AG04450 (cell line): ENCODE measurements around the gene STIL. TPM values are rescaled to one million over a fixed set of nuclear protein-coding genes. Genes with fewer than 3 reads are reported as not detected.
A peak's percentile ranks its signal among the peaks of the same experiment; 100 is the strongest.
"Not testable (repeated sequence)": the region's sequence is repeated elsewhere in the genome, so short reads cannot be mapped to it uniquely, and the experiment has no call there.

Experiments
- CTCF ChIA-PET: fragments of 300-600, 350-600 bp; formaldehyde crosslinking; extraction: SDS; loops from one replicate; lab custom pipeline; 2022; ENCODE audit warnings: antibody characterized with exemption, inconsistent platforms; lab: Charles Lee
- POLR2A ChIA-PET: fragments of 350-600 bp; formaldehyde crosslinking; extraction: SDS; loops from one replicate; lab custom pipeline; 2021; ENCODE audit warnings: antibody characterized with exemption, inconsistent platforms; lab: Yijun Ruan, JAX
- DNase-seq: peaks from one replicate; pipeline ENCODE4 v3.0.0-alpha.2; 2011; ENCODE audit warnings: low read depth, low spot score
- H3K27ac ChIP-seq: one replicate; pipeline ENCODE4 v1.5.1; 2012; ENCODE audit warnings: low read depth, low read length, control low read depth
- H3K27me3 ChIP-seq: one replicate; pipeline ENCODE4 v1.6.0; 2012; ENCODE audit warnings: low read length; ENCODE audit not compliant: control insufficient read depth, insufficient read depth
- H3K4me3 ChIP-seq: 2 replicates; pipeline ENCODE4 v1.5.1; 2011; ENCODE audit warnings: mild to moderate bottlenecking, low read depth, low read length, control low read depth
- H3K9me3 ChIP-seq: 2 replicates; pipeline ENCODE4 v1.5.1; 2012; ENCODE audit warnings: low read length; ENCODE audit not compliant: control insufficient read depth, insufficient read depth
- CTCF ChIP-seq: IDR thresholded peaks from 2 replicates; pipeline ENCODE4 v1.5.1; 2011; ENCODE audit warnings: low read depth, low read length, control low read depth, inconsistent platforms
- polyA plus RNA-seq: library from polyadenylated mRNA; depleted of rRNA; stranded (reverse); fragments of >200 nt; gene quantifications from 2 replicates; pipeline ENCODE4 v1.2.3, GENCODE V29; 2011

STIL gene
- polyA plus RNA-seq, 1 experiment, result 6.4 TPM

DNA sequence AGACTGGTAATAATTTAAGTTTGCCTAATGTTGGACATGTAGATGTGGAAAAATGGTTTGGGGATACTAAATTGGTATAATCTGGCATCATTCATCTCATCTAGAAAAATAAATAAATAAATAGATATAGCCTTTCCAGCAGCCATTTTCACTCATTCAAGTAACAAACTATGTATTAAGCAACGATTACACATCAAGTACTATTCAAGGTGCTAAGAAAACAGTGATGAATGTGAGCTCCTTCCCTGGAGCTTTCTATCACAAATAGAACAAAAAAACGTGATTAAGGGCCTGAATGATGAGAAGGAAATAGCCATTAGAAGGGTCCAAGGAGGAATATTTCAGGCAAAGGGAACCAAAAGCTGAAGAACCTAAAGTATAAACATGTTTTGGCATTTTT, 37.1 kb downstream of the STIL start:
- POLR2A ChIA-PET, result no interaction called here
- no peak for TF ChIP-seq CTCF
- H3K4me3 ChIP-seq, result no peak overlapping the region
- no peaks in the 10 kb centered on the region for H3K9me3 ChIP-seq
- no peaks in the 10 kb centered on the region for H3K27me3 ChIP-seq
- CTCF ChIA-PET, result interaction anchor here (0.7 to 2.3 kb wide), 4 partner anchors 14 to 1762 kb away, joined by 3 to 11 read pairs (median 5); partner anchors contain the start of gene FOXD2
- no peak for DNase-seq
- no peak overlapping the region for H3K27ac ChIP-seq

GRCh38 chr1:47275811-47276210, 38.1 kb downstream of the STIL start:
- DNase-seq, H3K4me3 ChIP-seq, H3K27me3 ChIP-seq, H3K9me3 ChIP-seq, H3K27ac ChIP-seq: not testable (repeated sequence)
- CTCF ChIA-PET, result interaction anchor here (0.6 to 2.3 kb wide), 3 partner anchors 13 to 162 kb away, joined by 5 to 11 read pairs (median 7); partner anchors contain the start of gene FOXD2
- POLR2A ChIA-PET, result interaction anchor here (1.0 kb wide), 1 partner anchor 58 kb away, joined by 5 read pairs; the partner anchor contains the start of gene CMPK1

DNA sequence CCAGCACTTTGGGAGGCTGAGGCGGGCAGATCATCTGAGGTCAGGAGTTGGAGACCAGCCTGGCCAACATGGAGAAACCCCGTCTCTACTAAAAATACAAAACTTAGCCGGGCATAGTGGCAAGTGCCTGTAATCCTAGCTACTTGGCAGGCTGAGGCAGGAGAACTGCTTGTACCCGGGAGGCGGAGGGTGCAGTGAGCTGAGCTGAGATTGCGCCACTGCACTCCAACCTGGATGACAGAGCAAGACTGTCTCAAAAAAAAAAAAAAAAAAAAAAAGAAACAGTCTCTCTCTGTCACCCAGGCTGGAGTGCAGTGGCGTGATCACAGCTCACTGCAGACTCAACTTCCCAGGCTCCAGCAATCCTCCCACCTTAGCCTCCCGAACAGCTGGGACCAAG, 48.4 kb downstream of the STIL start:
- H3K27ac ChIP-seq, DNase-seq, H3K27me3 ChIP-seq, H3K4me3 ChIP-seq, POLR2A ChIA-PET, H3K9me3 ChIP-seq: not testable (repeated sequence)
- CTCF ChIA-PET, result interaction anchor here (1.0 to 4.6 kb wide), 3 partner anchors 72 to 123 kb away, joined by 3 to 118 read pairs (median 66); no protein-coding TSS in a partner anchor

GRCh38 chr1:47262787-47263413, 51.0 kb downstream of the STIL start:
- CTCF ChIA-PET, result interaction anchor here (0.5 to 4.6 kb wide), 43 partner anchors 8 to 1210 kb away, joined by 3 to 118 read pairs (median 4); partner anchors contain the start of genes PDZK1IP1, SPATA6 and STIL
- no peak overlapping the region for H3K27ac ChIP-seq
- POLR2A ChIA-PET, result no interaction called here
- no peak for DNase-seq
- no peaks in the 10 kb centered on the region for H3K27me3 ChIP-seq
- H3K9me3 ChIP-seq, result no peaks in the 10 kb centered on the region
- peak; percentile 75 for TF ChIP-seq CTCF
- no peak overlapping the region for H3K4me3 ChIP-seq

DNA sequence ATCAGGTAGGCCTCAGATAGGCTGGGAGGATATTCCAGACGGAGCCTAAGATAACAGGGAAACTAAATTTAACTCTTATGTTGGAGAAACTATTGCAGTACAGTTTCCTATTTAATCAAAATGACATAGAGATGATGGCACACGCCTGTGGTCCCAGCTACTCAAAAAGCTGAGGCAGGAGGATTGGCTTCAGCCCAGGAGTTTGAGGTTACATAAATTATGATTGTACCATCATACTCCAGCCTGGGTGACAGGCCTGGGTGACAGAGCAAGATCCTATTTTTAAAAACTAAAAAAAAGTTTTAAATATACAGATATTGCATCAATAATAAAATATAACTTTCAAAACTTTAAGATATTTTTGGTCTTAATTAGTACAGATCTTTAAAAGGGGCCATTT, 56.7 kb downstream of the STIL start:
- no peak for DNase-seq
- no peak overlapping the region for H3K27ac ChIP-seq
- CTCF ChIA-PET, result interaction anchor here (0.9 to 3.5 kb wide), 2 partner anchors 65 to 78 kb away, joined by 3 to 16 read pairs; no protein-coding TSS in a partner anchor
- POLR2A ChIA-PET, result no interaction called here
- H3K4me3 ChIP-seq, result no peak overlapping the region
- H3K27me3 ChIP-seq, result no peaks in the 10 kb centered on the region
- no peak for TF ChIP-seq CTCF
- H3K9me3 ChIP-seq, result no peaks in the 10 kb centered on the region

DNA sequence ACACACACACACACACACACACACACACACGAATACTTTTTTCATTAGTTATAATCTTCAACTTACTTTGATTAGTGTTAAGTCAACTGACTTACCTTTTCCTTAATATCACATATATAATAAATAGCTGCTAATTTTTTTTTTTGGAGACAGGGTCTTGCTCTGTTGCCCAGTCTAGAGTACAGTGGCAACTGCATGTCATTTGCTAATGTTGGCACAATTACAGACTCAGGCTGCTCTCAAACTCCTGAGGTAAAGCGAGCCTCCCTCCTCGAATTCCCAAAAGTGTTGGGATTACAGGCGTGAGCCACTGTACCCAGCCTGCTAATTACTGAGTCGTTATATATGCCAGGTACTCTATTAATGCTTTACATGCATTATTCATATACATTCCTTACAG, 61.2 kb downstream of the STIL start:
- CTCF ChIA-PET, result interaction anchor here (0.7 to 6.5 kb wide), 5 partner anchors 11 to 458 kb away, joined by 3 to 71 read pairs (median 3); partner anchors contain the start of gene FOXD2
- TF ChIP-seq CTCF, result no peak
- H3K4me3 ChIP-seq, result no peak overlapping the region
- no peak overlapping the region for H3K27ac ChIP-seq
- H3K9me3 ChIP-seq, result no peaks in the 10 kb centered on the region
- DNase-seq, result no peak
- POLR2A ChIA-PET, result no interaction called here
- no peaks in the 10 kb centered on the region for H3K27me3 ChIP-seq
